HG03139 (cell line): ENCODE data around the gene RASSF7.

Experiments
- ATAC-seq: cut with Tn5 transposase; IDR thresholded peaks from one replicate; pipeline ENCODE4 v1.9.1; 2021; ENCODE audit not compliant: unreplicated experiment

RASSF7 gene

GRCh38 chr11:579830-580601, 19.2 kb downstream of the RASSF7 start:
- no peak for ATAC-seq

GRCh38 chr11:581342-581741, 20.6 kb downstream of the RASSF7 start:
- ATAC-seq = no peak

GRCh38 chr11:581752-582151, 21.0 kb downstream of the RASSF7 start:
- no peak for ATAC-seq

GRCh38 chr11:584287-584686, 23.5 kb downstream of the RASSF7 start:
- no peak for ATAC-seq

GRCh38 chr11:586376-587316, 25.9 kb downstream of the RASSF7 start:
- ATAC-seq = no peak

- ATAC-seq = no peak
These were observed 26.8 kb downstream of the RASSF7 start for GRCh38 chr11:587546-587945.

GRCh38 chr11:587978-588380, 27.2 kb downstream of the RASSF7 start:
- ATAC-seq = no peak

GRCh38 chr11:589798-590197, 29.0 kb downstream of the RASSF7 start:
- no peak for ATAC-seq

- ATAC-seq = no peak
These were observed 30.2 kb downstream of the RASSF7 start for GRCh38 chr11:590997-591396.

GRCh38 chr11:592501-592900, 31.7 kb downstream of the RASSF7 start:
- ATAC-seq = no peak

- ATAC-seq = no peak
These were observed 32.1 kb downstream of the RASSF7 start for GRCh38 chr11:592918-593317.

- no peak for ATAC-seq
These were observed 32.6 kb downstream of the RASSF7 start for GRCh38 chr11:593347-593746.

GRCh38 chr11:595400-595799, 34.6 kb downstream of the RASSF7 start:
- no peak for ATAC-seq

GRCh38 chr11:596374-596773, 35.6 kb downstream of the RASSF7 start:
- no peak for ATAC-seq

GRCh38 chr11:597166-597725, 36.5 kb downstream of the RASSF7 start:
- ATAC-seq = no peak

- no peak for ATAC-seq
These were observed 37.4 kb downstream of the RASSF7 start for GRCh38 chr11:598005-598680.

- no peak for ATAC-seq
These were observed 40.9 kb downstream of the RASSF7 start for GRCh38 chr11:601573-602245.

GRCh38 chr11:603154-603553, 42.4 kb downstream of the RASSF7 start:
- no peak for ATAC-seq

- ATAC-seq = no peak
These were observed 44.7 kb downstream of the RASSF7 start for GRCh38 chr11:605286-606129.

GRCh38 chr11:606245-606644, 45.5 kb downstream of the RASSF7 start:
- ATAC-seq = no peak
